Epidermal melanocyte (primary cell): ENCODE measurements around the gene OR51B6.
"Not testable (repeated sequence)": the region's sequence is repeated elsewhere in the genome, so short reads cannot be mapped to it uniquely, and the experiment has no call there.

Experiments
- DNase-seq: peaks from one replicate; pipeline ENCODE4 v3.0.0; 2011; ENCODE audit warnings: low spot score; ENCODE audit not compliant: insufficient read length

The OR51B6 gene

DNA sequence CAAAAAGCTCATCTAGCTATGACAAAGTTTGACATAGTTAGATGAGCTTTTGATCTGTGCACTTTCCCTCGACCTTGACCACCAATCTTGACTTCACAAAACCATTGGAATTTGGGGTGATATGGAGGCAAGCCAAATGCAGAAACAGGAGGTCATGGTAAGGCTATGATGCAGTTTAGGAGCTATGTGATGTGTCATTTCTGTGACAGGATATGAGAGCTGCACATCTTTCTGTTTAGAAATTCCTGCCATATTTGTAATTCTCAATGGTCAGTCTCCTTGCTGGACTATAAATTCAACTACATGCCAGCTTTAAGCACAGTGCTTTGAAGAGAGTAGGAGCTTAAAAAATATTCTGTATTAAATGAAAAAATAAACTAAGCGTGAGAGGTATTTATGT lies 12.9 kb downstream of the OR51B6 start:
- DNase-seq: no peak

DNA sequence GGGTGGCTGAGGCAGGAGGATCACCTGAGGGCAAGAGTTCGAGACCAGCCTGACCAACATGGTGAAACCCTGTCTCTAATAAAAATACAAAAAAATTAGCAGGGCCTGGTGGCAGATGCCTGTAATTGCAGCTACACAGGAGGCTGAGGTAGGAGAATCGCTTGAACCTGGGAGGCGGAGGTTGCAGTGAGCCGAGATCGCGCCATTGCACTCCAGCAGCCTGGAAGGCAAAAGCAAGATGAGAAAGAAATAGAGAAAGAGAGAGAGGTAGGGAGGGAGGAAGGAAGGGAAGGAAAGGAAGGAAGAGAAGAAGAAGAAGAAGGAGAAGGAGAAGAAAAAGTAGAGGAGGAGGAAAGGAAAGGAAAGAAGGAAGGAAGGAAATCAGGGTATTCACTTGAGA lies 15.1 kb downstream of the OR51B6 start:
- not testable (repeated sequence) for DNase-seq

DNA sequence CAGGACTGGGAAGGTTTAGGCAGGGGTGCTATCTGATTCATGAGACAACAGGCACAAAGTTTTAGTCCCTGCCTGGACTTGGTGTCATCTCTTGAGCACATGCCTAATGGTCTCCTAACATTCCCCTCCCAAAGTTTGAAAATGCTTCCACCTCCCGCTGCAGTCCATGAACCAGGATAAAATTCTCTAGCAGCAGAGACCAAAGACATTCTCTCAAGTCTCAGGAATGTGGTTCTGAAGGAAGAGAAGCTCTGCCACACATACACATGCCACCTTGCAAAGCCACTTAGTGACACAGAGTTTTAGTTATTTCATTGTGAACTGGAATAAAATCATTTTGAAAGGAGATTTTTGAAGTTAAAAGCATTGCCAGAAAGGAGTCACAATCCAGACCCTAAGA lies 15.5 kb downstream of the OR51B6 start:
- DNase-seq: no peak

DNA sequence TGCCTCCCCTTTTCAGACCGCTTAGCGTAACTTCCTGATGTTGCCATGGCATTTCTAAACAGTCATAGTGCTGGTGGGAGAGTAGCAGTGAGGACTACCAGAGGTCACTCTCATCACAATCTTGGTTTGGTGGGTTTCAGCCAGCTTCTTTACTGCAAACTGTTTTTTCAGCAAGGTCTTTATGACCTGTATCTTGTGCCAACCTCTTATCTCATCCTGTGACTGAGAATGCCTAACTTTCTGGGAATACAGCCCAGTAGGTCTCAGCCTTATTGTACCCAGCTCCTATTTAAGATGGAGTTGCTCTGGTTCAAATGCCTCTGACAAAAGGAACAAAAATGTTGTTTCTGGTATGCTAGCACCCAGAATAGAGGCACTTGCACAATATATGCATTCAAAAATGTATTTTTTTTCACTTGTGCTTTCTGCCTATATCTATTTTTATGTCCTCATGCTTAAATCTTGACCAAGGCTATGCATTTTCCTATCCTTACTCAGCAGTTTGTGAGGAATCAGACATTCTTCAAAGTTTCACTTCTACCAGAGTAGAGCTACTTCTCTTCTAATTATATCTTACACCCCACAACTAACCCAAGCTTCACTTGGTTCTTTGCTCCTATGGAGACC lies 16.3 kb downstream of the OR51B6 start:
- DNase-seq: no peak

DNA sequence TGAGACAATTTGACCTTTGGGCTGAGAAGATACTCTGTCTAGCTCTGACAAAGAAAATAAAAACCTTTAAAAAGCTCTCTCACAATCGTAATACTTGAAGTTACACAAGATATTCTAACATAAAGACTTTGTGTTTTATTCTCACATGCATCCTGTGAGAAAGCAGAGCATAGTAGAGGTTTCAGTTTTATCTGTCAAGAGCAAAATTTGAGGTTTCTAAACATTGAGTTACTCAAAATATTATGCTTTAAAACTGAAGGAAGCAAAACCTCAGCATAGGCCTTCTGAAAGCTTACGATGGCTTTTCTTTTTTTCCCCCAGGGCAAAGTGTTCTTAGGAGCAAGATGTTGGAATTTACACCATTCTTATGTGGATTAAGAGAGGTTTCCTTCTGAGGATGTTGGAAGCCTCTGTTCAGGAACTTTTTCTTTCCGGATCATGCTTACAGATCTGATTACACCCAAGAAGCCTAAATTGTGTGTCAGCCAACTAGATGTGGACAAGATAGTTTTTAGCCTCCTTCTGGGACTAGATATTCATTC lies 17.3 kb downstream of the OR51B6 start:
- DNase-seq: no peak

DNA sequence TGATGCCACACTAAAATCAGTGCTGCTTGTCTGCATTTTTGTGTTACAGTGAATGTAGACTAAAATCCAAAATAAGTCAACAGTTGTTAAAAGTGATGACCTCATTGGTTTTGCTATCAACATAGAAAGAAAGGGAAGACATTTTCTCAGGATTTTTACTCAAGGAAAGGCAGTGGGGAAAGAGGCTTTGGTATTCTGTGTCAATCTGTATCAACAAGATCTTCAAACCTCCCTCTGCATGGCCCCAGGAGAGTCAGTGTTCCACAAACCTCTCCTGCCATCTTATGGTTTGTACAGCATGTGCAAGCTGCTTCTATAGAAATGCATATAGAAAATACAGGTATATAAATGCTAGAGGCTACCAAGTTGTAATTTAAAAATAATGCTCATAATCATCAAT lies 18.5 kb downstream of the OR51B6 start:
- DNase-seq: no peak

DNA sequence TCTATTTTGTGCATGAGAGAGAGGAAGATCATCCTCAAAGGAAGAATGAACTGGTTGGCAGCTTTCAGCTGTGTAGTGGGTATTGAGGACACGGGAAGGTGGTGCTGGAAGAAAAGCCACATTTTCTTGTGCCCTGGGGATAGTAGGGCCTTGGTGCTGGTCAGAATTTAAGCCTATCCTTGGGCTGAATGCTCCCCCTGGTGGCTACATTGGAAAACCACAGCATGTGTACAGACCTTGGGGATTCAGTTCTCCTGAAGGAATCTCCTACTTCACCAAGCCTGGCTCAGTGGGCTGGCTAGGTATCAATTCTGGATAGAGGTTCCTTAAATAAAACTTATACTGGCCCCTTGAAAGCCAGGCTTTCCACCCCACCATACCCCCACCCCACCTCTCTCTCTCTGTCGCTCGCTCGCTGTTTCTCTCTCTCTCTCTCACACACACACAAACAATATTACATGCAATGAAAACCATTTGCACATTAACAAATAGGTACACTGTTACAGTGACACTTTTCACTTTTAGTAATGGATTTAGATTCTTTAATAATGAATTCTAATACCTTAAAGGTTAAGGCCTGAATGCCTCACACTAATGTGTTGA lies 29.5 kb downstream of the OR51B6 start:
- peak; percentile 58 for DNase-seq

DNA sequence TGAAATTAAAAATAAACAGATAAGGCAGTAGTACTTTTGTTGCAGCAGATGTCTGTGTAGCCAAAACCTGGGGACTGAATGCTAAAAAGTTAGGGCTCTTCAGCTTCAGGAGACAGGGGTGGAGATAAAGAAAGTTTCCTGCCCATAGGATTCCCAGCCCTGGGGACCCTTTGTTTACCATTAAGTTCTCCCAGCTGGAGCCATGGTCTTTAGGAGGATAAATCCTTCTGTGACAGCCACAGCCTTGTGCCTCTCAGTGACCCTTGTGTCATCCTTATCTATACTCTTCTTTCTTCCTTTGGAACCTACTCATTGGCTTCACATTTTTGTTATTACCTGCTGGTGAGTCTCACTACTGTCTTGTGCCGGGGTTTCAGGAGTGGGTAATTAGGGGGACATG lies 32.3 kb downstream of the OR51B6 start, which contains the start of gene OR51M1:
Gene OR51M1 (plus strand): TSS at position 237 of the 400 bp plus-strand sequence. CDS start 5,587 bp downstream, outside the sequence.
- no peak for DNase-seq

DNA sequence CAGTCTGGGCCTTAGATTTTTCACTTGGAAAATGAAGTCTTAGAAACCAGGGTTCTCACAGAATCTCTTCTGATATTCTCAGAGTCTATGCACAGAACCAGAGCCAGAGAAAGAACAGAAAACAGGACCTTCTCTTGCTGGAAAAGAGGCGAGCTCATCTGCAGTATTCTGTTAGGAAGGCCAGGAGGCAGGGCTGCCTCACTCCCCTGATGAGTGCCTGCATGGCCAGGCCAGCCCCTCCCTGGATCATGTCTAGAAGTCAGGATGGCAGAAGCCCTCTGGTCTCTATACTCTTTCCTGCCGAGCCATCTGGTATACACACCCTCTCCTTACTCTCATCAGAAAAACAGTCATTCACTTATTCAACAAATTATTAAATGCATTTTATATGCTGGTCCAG lies 33.0 kb downstream of the OR51B6 start:
- DNase-seq: no peak

DNA sequence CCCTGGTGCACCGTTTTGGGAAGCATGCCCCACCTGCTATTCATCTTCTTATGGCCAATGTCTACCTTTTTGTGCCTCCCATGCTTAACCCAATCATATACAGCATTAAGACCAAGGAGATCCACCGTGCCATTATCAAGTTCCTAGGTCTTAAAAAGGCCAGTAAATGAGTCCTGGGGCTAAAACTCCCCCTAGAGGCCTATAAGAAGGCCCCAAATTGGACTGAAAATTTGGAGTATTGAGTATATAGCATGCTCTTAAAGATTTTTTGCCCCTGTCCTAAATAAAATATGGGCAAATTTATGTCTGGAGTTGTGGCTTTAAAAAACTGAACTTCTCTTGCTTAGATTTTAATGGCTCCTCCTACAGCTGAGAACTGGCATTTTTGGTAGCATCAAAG lies 38.9 kb downstream of the OR51B6 start:
- no peak for DNase-seq

DNA sequence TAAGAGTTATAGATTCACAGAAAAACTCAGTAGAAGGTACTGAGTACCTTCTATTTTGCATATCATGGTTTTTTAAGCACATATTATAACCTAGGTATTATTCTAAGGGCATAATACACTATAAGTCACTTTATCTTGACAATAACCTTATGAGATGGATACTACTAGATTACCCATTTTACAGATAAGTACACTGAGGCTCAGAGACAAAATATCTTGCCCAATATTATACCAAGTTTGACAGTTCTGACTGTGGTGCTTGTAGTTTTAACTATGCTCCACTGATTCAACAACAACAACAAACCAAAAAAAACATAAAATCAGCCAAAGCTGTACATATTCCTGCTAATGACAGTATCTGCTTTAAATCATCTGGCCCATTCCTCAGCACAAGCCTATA lies 42.8 kb downstream of the OR51B6 start:
- DNase-seq: no peak

DNA sequence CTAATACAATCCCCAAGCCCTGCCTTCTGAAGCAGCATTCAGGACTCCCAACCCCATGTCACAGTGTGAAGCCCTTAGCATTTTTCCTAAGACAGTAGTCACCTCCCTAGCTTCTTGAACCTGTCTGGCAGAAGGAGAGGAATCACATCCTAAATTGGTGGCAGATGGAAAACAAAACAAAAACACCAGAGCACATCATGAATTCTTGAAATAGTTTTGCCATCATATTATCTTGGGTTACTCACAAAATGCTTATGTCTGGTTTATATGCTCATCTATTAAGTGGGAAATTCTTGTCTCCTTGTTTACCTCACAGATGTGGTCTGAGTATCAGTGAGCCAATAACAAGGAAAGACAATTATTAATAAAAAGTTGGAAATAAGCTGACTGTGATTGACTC lies 47.6 kb downstream of the OR51B6 start:
- no peak for DNase-seq
